GM12865 (cell line): ENCODE results near the gene STK35.
A peak's percentile ranks its signal among the peaks of the same experiment; 100 is the strongest.

Experiments
- DNase-seq: peaks from one replicate; pipeline ENCODE4 v3.0.0; 2010; ENCODE audit warnings: low read depth
- H3K4me3 ChIP-seq: 2 replicates; pipeline ENCODE4 v1.5.1; 2011; ENCODE audit warnings: mild to moderate bottlenecking, low read depth, low read length, control low read depth
- CTCF ChIP-seq: IDR thresholded peaks from 2 replicates; pipeline ENCODE4 v1.5.1; 2011; ENCODE audit warnings: low read length, control low read depth, low read depth, inconsistent platforms; ENCODE audit not compliant: insufficient read depth; ENCODE audit errors: missing control alignments

Gene STK35

GRCh38 chr20:2108498-2108897 is 6.9 kb downstream of the STK35 start:
- no peak overlapping the region for H3K4me3 ChIP-seq
- no peak for TF ChIP-seq CTCF
- peak; percentile 23 for DNase-seq

- no peak for TF ChIP-seq CTCF
- no peak overlapping the region for H3K4me3 ChIP-seq
- DNase-seq = no peak
These were observed 7.4 kb downstream of the STK35 start for GRCh38 chr20:2108987-2109386.

- H3K4me3 ChIP-seq = no peak overlapping the region
- no peak for TF ChIP-seq CTCF
- DNase-seq = no peak
These were observed 8.0 kb downstream of the STK35 start for GRCh38 chr20:2109425-2110210.

- TF ChIP-seq CTCF = no peak
- no peak overlapping the region for H3K4me3 ChIP-seq
- DNase-seq = peak; percentile 11
These were observed 11.3 kb downstream of the STK35 start for GRCh38 chr20:2112910-2113309.

- H3K4me3 ChIP-seq = no peak overlapping the region
- DNase-seq = no peak
- TF ChIP-seq CTCF = no peak
These were observed 12.7 kb downstream of the STK35 start for GRCh38 chr20:2114127-2114959.

GRCh38 chr20:2114990-2115681 is 13.5 kb downstream of the STK35 start:
- TF ChIP-seq CTCF = no peak
- DNase-seq = no peak
- no peak overlapping the region for H3K4me3 ChIP-seq
